Measurements from ENCODE around the gene TMEM50B. TPM values are rescaled to one million over a fixed set of nuclear protein-coding genes. Genes with fewer than 3 reads are reported as not detected.

The TMEM50B gene
- total RNA-seq, result 38.2 and 81.9 TPM in 2 replicates

GRCh38 chr21:33479679-33480480 is at the start of gene TMEM50B:
TMEM50B (minus strand) TSS chr21:33479974; CDS start chr21:33468885, 11,089 bp downstream.

DNA sequence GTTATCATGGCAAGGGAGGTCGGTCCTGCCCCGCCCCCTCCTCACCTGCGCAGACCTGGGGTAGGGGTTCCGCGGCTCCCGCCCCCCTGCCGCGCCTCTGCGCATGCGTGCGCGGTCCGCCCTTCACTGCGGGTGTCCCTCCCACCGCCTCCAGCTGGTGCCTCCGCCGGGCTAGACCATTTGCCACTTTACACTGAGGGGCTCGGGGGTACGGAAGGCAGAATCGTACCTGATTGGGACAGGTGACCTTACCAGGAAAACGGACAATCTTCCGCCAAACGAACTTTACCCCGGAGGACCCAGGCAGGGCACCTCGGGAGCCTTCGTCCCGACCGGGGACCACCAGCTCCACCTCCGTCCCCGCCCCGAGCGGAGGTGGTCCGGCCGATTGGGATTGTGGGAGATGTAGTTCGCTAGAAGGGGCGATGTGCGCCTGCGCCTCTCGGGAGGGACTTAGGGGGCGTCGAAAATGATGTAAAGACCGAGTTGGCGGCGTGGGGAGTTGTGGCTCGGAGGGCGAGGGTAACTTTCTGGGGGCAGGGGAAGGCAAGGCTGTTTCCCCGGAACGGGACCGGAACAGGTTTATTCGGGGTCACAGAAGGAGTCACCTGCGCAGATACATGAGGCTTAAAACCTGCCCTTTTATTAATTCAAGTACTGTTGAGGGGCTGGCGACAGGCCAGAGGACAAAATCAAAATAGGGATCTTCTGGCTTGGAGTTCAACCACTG is 11.8 kb upstream of the TMEM50B start, which contains the start of gene DNAJC28:
Gene DNAJC28, minus strand, starts transcription at position 344 of the 730 bp plus-strand sequence. CDS start 2,323 bp downstream, outside the sequence.

DNA sequence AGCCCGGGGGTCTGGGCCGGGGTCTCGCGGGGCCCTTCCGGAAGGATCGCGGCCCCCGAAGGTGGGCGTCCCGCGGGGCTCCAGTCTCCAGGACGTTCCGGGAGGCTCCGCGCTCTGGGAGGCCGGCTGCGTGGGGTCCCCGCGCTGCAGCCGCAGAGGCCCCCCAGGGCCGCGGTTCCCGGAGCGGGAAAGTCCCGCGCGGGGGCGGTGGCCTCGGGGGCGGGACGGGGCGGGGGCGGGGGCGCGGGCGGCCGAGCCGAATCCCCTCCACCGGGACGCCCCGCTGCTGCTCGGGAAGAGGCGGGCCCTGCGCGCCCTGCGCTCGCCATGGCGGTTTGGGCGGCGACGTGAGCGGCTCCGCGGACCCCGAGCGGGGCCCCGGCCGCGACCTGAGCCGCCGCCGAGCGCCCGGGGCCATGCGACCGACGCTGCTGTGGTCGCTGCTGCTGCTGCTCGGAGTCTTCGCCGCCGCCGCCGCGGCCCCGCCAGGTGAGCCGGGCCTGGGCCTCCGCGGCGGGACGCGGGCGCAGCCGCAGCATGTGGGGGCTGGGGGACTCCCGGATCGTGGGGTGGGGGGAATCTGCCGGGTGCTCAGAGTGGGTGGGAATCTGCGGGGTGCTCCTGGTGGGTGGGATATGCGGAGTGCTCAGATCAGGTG is 76.5 kb downstream of the TMEM50B start, which contains the start of gene IFNGR2:
Gene IFNGR2, plus strand, starts transcription at position 286 of the 658 bp plus-strand sequence. Its CDS starts 131 bp downstream, at position 417.

Other genes with a start within 250 kb of the TMEM50B start
- 39.6 and 47.1 TPM in 2 replicates for gene IL10RB, start 213.6 kb downstream of the TMEM50B start, total RNA-seq
- gene IFNAR1, start 155.0 kb downstream of the TMEM50B start, total RNA-seq, result 13.5 and 17.7 TPM in 2 replicates
- gene IFNGR2, start 76.6 kb downstream of the TMEM50B start, total RNA-seq, result 37.4 and 44.2 TPM in 2 replicates
- gene DNAJC28, start 11.7 kb upstream of the TMEM50B start, total RNA-seq, result 1.1 and 1.5 TPM in 2 replicates
- gene GART, start 62.1 kb upstream of the TMEM50B start, total RNA-seq, result 111 and 125 TPM in 2 replicates
- gene SON, start 63.1 kb upstream of the TMEM50B start, total RNA-seq, result 139 and 176 TPM in 2 replicates
- 15.5 and 28.9 TPM in 2 replicates for gene DONSON, start 108.7 kb upstream of the TMEM50B start, total RNA-seq
- gene CRYZL1, start 161.8 kb upstream of the TMEM50B start, total RNA-seq, result 33.4 and 35.7 TPM in 2 replicates
- gene ITSN1, start 162.5 kb upstream of the TMEM50B start, total RNA-seq, result 31.1 and 42.6 TPM in 2 replicates